Neural cell (in vitro differentiated cells): ENCODE measurements around the gene ZNF70. TPM values are rescaled to one million over a fixed set of nuclear protein-coding genes. Genes with fewer than 3 reads are reported as not detected.
A peak's percentile ranks its signal among the peaks of the same experiment; 100 is the strongest.

Experiments used
- H2AFZ ChIP-seq: fragments of 200-600, 300-800 bp; sonication (generic), shearing (Covaris generic); 2 replicates; pipeline ENCODE4 v1.6.0; 2014; ENCODE audit warnings: low read depth, mild to moderate bottlenecking, antibody characterized with exemption, low read length, moderate library complexity
- H3F3A ChIP-seq: fragments of 200-600 bp; shearing (Covaris generic); 2 replicates; pipeline ENCODE4 v1.6.1; 2016; ENCODE audit warnings: mild to moderate bottlenecking, moderate library complexity, mixed read lengths, antibody characterized with exemption, low read length; ENCODE audit not compliant: insufficient read depth, poor library complexity, severe bottlenecking
- H3K27ac ChIP-seq: fragments of 200-600, 300-800 bp; sonication (generic), shearing (Covaris generic); 2 replicates; pipeline ENCODE4 v1.5.1; 2014; ENCODE audit warnings: mild to moderate bottlenecking, low read length, moderate library complexity
- H3K27me3 ChIP-seq: fragments of 300-800, 200-600 bp; sonication (generic), shearing (Covaris generic); 2 replicates; pipeline ENCODE4 v1.6.0; 2014; ENCODE audit warnings: mild to moderate bottlenecking, low read depth, low read length, moderate library complexity; ENCODE audit not compliant: insufficient read depth
- H3K36me3 ChIP-seq: fragments of 300-800, 200-600 bp; sonication (generic), shearing (Covaris generic); 2 replicates; pipeline ENCODE4 v1.5.1; 2014; ENCODE audit warnings: mild to moderate bottlenecking, antibody characterized with exemption, low read length, moderate library complexity; ENCODE audit not compliant: insufficient read depth
- H3K4me2 ChIP-seq: fragments of 300-800, 200-600 bp; sonication (generic), shearing (Covaris generic); 2 replicates; pipeline ENCODE4 v1.6.0; 2014; ENCODE audit warnings: mild to moderate bottlenecking, low read length
- H3K4me3 ChIP-seq: fragments of 300-800, 200-600 bp; sonication (generic), shearing (Covaris generic); 2 replicates; pipeline ENCODE4 v1.5.1; 2014; ENCODE audit warnings: mild to moderate bottlenecking, low read length, moderate library complexity
- H3K79me2 ChIP-seq: fragments of 200-600 bp; shearing (Covaris generic); replicated peaks from 2 replicates; pipeline ENCODE4 v1.6.0; 2014; ENCODE audit warnings: mild to moderate bottlenecking, low read length, moderate library complexity; ENCODE audit not compliant: insufficient read depth
- H3K9ac ChIP-seq: fragments of 300-800, 200-600 bp; sonication (generic), shearing (Covaris generic); 2 replicates; pipeline ENCODE4 v1.6.1; 2016; ENCODE audit warnings: mild to moderate bottlenecking, low read length, mixed read lengths
- H3K9me2 ChIP-seq: fragments of 200-600 bp; shearing (Covaris generic); 2 replicates; pipeline ENCODE4 v1.6.1; 2016; ENCODE audit warnings: mild to moderate bottlenecking, low read length, mixed read lengths; ENCODE audit not compliant: insufficient read depth
- H3K9me3 ChIP-seq: fragments of 200-600, 300-800 bp; sonication (generic), shearing (Covaris generic); 2 replicates; pipeline ENCODE4 v1.6.1; 2016; ENCODE audit warnings: mild to moderate bottlenecking, mixed run types, low read length, moderate library complexity, mixed read lengths
- H4K20me1 ChIP-seq: fragments of 200-600 bp; shearing (Covaris generic); 2 replicates; pipeline ENCODE4 v1.6.1; 2016; ENCODE audit warnings: mild to moderate bottlenecking, mixed run types; ENCODE audit not compliant: insufficient read depth
- EP300 ChIP-seq: fragments of 450-650 bp; conservative IDR thresholded peaks from 2 replicates; pipeline ENCODE4 v1.6.1; 2014; ENCODE audit warnings: antibody characterized with exemption, mild to moderate bottlenecking, moderate library complexity; ENCODE audit not compliant: poor library complexity, severe bottlenecking
- EZH2 ChIP-seq: fragments of 200-600, 300-800 bp; shearing (Covaris generic), sonication (generic); IDR thresholded peaks from 2 replicates; pipeline ENCODE4 v1.6.1; 2014; ENCODE audit warnings: antibody characterized with exemption, low read length, borderline replicate concordance, mild to moderate bottlenecking; ENCODE audit not compliant: insufficient read depth, poor library complexity, severe bottlenecking
- MXI1 ChIP-seq: fragments of 450-650 bp; conservative IDR thresholded peaks from 2 replicates; pipeline ENCODE4 v1.6.1; 2014; ENCODE audit warnings: antibody characterized with exemption, mild to moderate bottlenecking; ENCODE audit not compliant: poor library complexity, severe bottlenecking
- POLR2AphosphoS5 ChIP-seq: IDR thresholded peaks from 2 replicates; pipeline ENCODE4 v1.6.1; 2012
- RAD21 ChIP-seq: fragments of 450-650 bp; conservative IDR thresholded peaks from 2 replicates; pipeline ENCODE4 v1.6.1; 2014; ENCODE audit warnings: antibody characterized with exemption, mild to moderate bottlenecking, moderate library complexity
- REST ChIP-seq: IDR thresholded peaks from 2 replicates; pipeline ENCODE4 v1.6.1; 2012; ENCODE audit warnings: borderline replicate concordance
- SMC3 ChIP-seq: fragments of 450-650 bp; conservative IDR thresholded peaks from 2 replicates; pipeline ENCODE4 v1.6.1; 2014; ENCODE audit warnings: antibody characterized with exemption, mild to moderate bottlenecking, moderate library complexity; ENCODE audit not compliant: poor library complexity
- TAF1 ChIP-seq: IDR thresholded peaks from 2 replicates; pipeline ENCODE4 v1.6.1; 2012; ENCODE audit warnings: low read depth
- polyA plus RNA-seq: library from polyadenylated mRNA; depleted of rRNA; stranded (reverse); fragments of >200 nt; gene quantifications from 2 replicates; pipeline ENCODE4 v1.2.3, GENCODE V29; 2014
- TF ChIP-seq, protein P1 (sequence below): fragments of 450-650 bp; IDR thresholded peaks from 2 replicates; pipeline ENCODE4 v1.5.1; 2014; ENCODE audit warnings: antibody characterized with exemption, mild to moderate bottlenecking, moderate library complexity; ENCODE audit not compliant: poor library complexity, severe bottlenecking

ZNF70 gene
- polyA plus RNA-seq, 1 donor from 2014 or later, result 1.3 TPM

DNA sequence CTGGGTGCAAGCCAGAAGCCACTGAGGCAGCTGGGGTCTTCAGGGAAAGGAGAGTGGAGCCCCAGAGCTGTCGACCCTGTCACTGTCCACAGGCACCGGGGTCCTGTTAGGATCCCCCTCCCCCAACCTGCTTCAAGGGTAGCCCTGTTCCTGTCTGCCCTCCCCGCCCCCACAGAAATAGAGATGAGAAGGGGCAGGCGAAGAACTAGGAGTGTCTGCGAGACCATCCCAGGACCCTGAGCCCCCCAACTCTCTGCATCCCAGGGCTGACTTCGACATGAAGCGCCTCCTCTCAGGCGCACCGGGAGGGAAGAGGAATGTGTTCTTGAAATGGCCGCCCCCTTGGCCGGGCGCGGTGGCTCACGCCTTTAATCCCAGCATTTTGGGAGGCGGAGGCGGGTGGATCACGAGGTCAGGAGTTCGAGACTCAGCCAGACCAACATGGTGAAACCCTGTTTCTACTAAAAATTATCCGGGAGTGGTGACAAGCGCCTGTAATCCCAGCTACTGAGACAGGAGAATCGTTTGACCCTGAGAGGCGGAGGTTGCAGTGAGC is 607 bp upstream of the ZNF70 start:
- Histone ChIP-seq H3K4me2 (peak overlapping the region; percentile 76), H3K36me3 (no peaks in the 10 kb centered on the region)
- TF ChIP-seq TAF1 (no peak), EP300 (peak; percentile 1)

DNA sequence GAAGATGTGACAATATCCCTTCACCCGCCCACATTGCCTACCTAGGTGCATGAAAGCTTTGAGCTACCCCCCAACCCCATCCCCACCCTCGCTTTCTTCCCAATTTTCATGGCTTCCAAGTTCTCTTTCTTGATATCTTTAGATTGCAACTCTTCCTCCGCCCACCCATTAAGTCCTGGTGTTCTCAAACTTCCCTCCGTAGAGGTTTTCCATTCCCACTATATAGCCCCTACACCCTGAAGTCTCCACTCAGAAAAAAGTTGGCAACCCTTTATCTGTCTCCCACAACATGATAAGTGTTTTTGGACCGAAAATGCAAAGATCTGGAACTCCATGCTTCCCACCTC is 572 bp downstream of the ZNF70 start:
- Histone ChIP-seq H3K36me3 (no peaks in the 10 kb centered on the region), H3K9me3 (no peaks in the 10 kb centered on the region), H3K9ac (peak overlapping the region; percentile 90), H3K9me2 (no peaks in the 10 kb centered on the region), H4K20me1 (no peaks in the 10 kb centered on the region), H2AFZ (peak overlapping the region; percentile 67), H3K27me3 (no peaks in the 10 kb centered on the region), H3K4me3 (peak overlapping the region; percentile 88), H3K27ac (no peak overlapping the region), H3F3A (no peaks in the 10 kb centered on the region), H3K79me2 (peaks cover 6% of the 10 kb centered on the region), H3K4me2 (peak overlapping the region; percentile 87)
- TF ChIP-seq RAD21 (no peak), POLR2AphosphoS5 (no peak), TAF1 (no peak), EP300 (no peak), MXI1 (no peak), REST (no peak), EZH2 (no peak), SMC3 (no peak)
- TF ChIP-seq, protein P1, sequence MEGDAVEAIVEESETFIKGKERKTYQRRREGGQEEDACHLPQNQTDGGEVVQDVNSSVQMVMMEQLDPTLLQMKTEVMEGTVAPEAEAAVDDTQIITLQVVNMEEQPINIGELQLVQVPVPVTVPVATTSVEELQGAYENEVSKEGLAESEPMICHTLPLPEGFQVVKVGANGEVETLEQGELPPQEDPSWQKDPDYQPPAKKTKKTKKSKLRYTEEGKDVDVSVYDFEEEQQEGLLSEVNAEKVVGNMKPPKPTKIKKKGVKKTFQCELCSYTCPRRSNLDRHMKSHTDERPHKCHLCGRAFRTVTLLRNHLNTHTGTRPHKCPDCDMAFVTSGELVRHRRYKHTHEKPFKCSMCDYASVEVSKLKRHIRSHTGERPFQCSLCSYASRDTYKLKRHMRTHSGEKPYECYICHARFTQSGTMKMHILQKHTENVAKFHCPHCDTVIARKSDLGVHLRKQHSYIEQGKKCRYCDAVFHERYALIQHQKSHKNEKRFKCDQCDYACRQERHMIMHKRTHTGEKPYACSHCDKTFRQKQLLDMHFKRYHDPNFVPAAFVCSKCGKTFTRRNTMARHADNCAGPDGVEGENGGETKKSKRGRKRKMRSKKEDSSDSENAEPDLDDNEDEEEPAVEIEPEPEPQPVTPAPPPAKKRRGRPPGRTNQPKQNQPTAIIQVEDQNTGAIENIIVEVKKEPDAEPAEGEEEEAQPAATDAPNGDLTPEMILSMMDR, result no peak

More for the DNA sequence above, 607 bp upstream of the ZNF70 start:
- H3K79me2 ChIP-seq, result peaks cover 6% of the 10 kb centered on the region
- no peaks in the 10 kb centered on the region for H3F3A ChIP-seq
- H2AFZ ChIP-seq, result peak overlapping the region; percentile 98
- H3K4me3 ChIP-seq, result peak overlapping the region; percentile 88
- no peaks in the 10 kb centered on the region for H3K27me3 ChIP-seq
- H3K9ac ChIP-seq, result peak overlapping the region; percentile 90
- H3K9me3 ChIP-seq, result no peaks in the 10 kb centered on the region
- H3K27ac ChIP-seq, result peak overlapping the region; percentile 77
- no peaks in the 10 kb centered on the region for H3K9me2 ChIP-seq
- H4K20me1 ChIP-seq, result no peaks in the 10 kb centered on the region
